DND-41 (cell line): ENCODE data around the gene MTR.

Experiments used
- ATAC-seq: fragments of 200-7000 bp; cut with Tn5 transposase; 3 replicates; pipeline ENCODE4 v1.9.1; 2021; ENCODE audit warnings: low read depth; ENCODE audit not compliant: insufficient read depth
- DNase-seq: peaks from one replicate; pipeline ENCODE4 v3.0.0-alpha.2; 2020
- H2AFZ ChIP-seq: 2 replicates; pipeline ENCODE4 v1.6.0; 2012; ENCODE audit warnings: low read depth, low read length
- H3K27ac ChIP-seq: 2 replicates; pipeline ENCODE4 v1.5.1; 2012; ENCODE audit warnings: low read length, inconsistent platforms
- H3K27me3 ChIP-seq: fragments of 200-600 bp; sonication (generic); 2 replicates; pipeline ENCODE4 v1.6.0; 2012; ENCODE audit warnings: low read length, mild to moderate bottlenecking, inconsistent platforms; ENCODE audit not compliant: insufficient read depth, poor library complexity
- H3K36me3 ChIP-seq: 2 replicates; pipeline ENCODE4 v1.5.1; 2012; ENCODE audit warnings: low read length, inconsistent platforms; ENCODE audit not compliant: insufficient read depth
- H3K4me1 ChIP-seq: 2 replicates; pipeline ENCODE4 v1.5.1; 2012; ENCODE audit warnings: mild to moderate bottlenecking, low read length; ENCODE audit not compliant: insufficient read depth
- H3K4me2 ChIP-seq: 2 replicates; pipeline ENCODE4 v1.6.0; 2012; ENCODE audit warnings: mild to moderate bottlenecking, moderate library complexity, low read length, inconsistent platforms; ENCODE audit not compliant: insufficient read depth
- H3K4me3 ChIP-seq, 2 experiments: fragments of 200-600 bp in 1 of 2; shearing (Covaris generic) in 1 of 2; 2 replicates each; pipeline ENCODE4 v1.5.1; 2012 to 2016; ENCODE audit warnings: inconsistent platforms in 2 of 2, low read length in 2 of 2, mild to moderate bottlenecking in 2 of 2, low read depth in 1 of 2, moderate library complexity in 1 of 2
- H3K79me2 ChIP-seq: 2 replicates; pipeline ENCODE4 v1.6.0; 2012; ENCODE audit warnings: low read length, inconsistent platforms; ENCODE audit not compliant: insufficient read depth
- H3K9ac ChIP-seq: 2 replicates; pipeline ENCODE4 v1.6.0; 2012; ENCODE audit warnings: low read depth, mild to moderate bottlenecking, inconsistent platforms, low read length, moderate library complexity
- H3K9me3 ChIP-seq: 2 replicates; pipeline ENCODE4 v1.5.1; 2012; ENCODE audit warnings: low read length, moderate library complexity, mild to moderate bottlenecking, inconsistent platforms; ENCODE audit not compliant: insufficient read depth, severe bottlenecking
- H4K20me1 ChIP-seq: 2 replicates; pipeline ENCODE4 v1.6.0; 2012; ENCODE audit warnings: low read length; ENCODE audit not compliant: insufficient read depth
- CTCF ChIP-seq: IDR thresholded peaks from 2 replicates; pipeline ENCODE4 v1.5.1; 2012; ENCODE audit warnings: borderline replicate concordance, low read length, moderate library complexity, mild to moderate bottlenecking; ENCODE audit not compliant: poor library complexity, severe bottlenecking; ENCODE audit errors: extremely low read depth
- EZH2 ChIP-seq: IDR thresholded peaks from 3 replicates; pipeline ENCODE4 v1.6.1; 2012; ENCODE audit warnings: borderline replicate concordance, low read depth, mild to moderate bottlenecking, moderate library complexity, low read length, inconsistent platforms; ENCODE audit not compliant: severe bottlenecking

MTR gene

GRCh38 chr1:236751935-236752334, 43.2 kb upstream of the MTR start:
- Histone ChIP-seq H3K4me1 (no peaks in the 10 kb centered on the region), H3K4me2 (no peak overlapping the region), H3K9ac (no peak overlapping the region), H3K36me3 (no peaks in the 10 kb centered on the region), H3K79me2 (no peaks in the 10 kb centered on the region), H3K4me3 (no peak overlapping the region), H3K9me3 (no peaks in the 10 kb centered on the region), H4K20me1 (no peaks in the 10 kb centered on the region), H3K27me3 (peaks cover 12% of the 10 kb centered on the region), H2AFZ (no peak overlapping the region), H3K27ac (no peak overlapping the region)
- TF ChIP-seq EZH2 (no peak), CTCF (no peak)
- ATAC-seq (no peak), DNase-seq (no peak)

- H4K20me1 ChIP-seq, result no peaks in the 10 kb centered on the region
- peaks cover 1% of the 10 kb centered on the region for H3K27me3 ChIP-seq
- no peaks in the 10 kb centered on the region for H3K36me3 ChIP-seq
- H3K4me1 ChIP-seq, result no peaks in the 10 kb centered on the region
- no peak for TF ChIP-seq EZH2
- TF ChIP-seq CTCF, result peak; percentile 66
- no peak overlapping the region for H2AFZ ChIP-seq
- no peaks in the 10 kb centered on the region for H3K79me2 ChIP-seq
- no peak overlapping the region for H3K4me3 ChIP-seq
- ATAC-seq, result peak; percentile 71
- no peak overlapping the region for H3K4me2 ChIP-seq
- DNase-seq, result peak; percentile 16
- H3K9me3 ChIP-seq, result no peaks in the 10 kb centered on the region
- no peak overlapping the region for H3K27ac ChIP-seq
- no peak overlapping the region for H3K9ac ChIP-seq
Measured at GRCh38 chr1:236753516-236753915, 41.6 kb upstream of the MTR start.

DNA sequence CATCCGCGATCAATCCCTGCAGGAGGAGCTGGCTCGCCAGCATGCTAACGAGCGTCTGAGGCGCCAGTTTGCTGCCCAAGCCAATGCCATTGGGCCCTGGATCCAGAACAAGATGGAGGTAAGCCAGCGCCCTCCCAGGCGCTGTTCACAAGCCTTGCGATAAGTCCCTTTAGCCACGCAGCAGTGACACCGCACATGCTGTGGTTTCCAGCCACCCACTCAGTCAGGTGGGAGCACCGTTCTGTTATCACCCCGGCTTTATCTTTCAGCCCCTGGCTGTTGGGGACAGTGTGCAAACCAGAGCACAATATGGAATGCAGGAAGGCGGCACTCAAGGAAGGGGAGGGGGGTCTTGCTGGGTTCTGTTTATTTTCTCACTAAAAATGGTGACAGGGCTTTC, 41.1 kb upstream of the MTR start:
- no peak overlapping the region for H3K4me2 ChIP-seq
- no peaks in the 10 kb centered on the region for H3K36me3 ChIP-seq
- no peaks in the 10 kb centered on the region for H3K79me2 ChIP-seq
- TF ChIP-seq EZH2, result no peak
- ATAC-seq, result no peak
- no peak overlapping the region for H3K4me3 ChIP-seq
- H3K27ac ChIP-seq, result no peak overlapping the region
- H2AFZ ChIP-seq, result no peak overlapping the region
- H3K4me1 ChIP-seq, result no peaks in the 10 kb centered on the region
- H3K9me3 ChIP-seq, result no peaks in the 10 kb centered on the region
- H4K20me1 ChIP-seq, result no peaks in the 10 kb centered on the region
- no peak for DNase-seq
- no peaks in the 10 kb centered on the region for H3K27me3 ChIP-seq
- H3K9ac ChIP-seq, result no peak overlapping the region

GRCh38 chr1:236754525-236755210, 40.4 kb upstream of the MTR start:
- Histone ChIP-seq H2AFZ (no peak overlapping the region), H3K4me1 (peaks cover 3% of the 10 kb centered on the region; the same call in 1 of the 2 replicates), H3K79me2 (no peaks in the 10 kb centered on the region), H3K36me3 (no peaks in the 10 kb centered on the region), H3K4me3 (no peak overlapping the region), H3K27ac (no peak overlapping the region), H3K27me3 (no peaks in the 10 kb centered on the region), H4K20me1 (no peaks in the 10 kb centered on the region), H3K9me3 (no peaks in the 10 kb centered on the region), H3K9ac (no peak overlapping the region), H3K4me2 (no peak overlapping the region)
- ATAC-seq, result no peak
- DNase-seq, result no peak
- TF ChIP-seq EZH2 (no peak), CTCF (no peak)
